Ishikawa (cell line): ENCODE measurements around the gene EFCAB13.

ENCODE experiments used
- CEBPB ChIP-seq: IDR thresholded peaks from 2 replicates; pipeline ENCODE4 v1.6.1; 2012
- EGR1 ChIP-seq: IDR thresholded peaks from 2 replicates; pipeline ENCODE4 v1.6.1; 2012
- EP300 ChIP-seq: IDR thresholded peaks from 2 replicates; pipeline ENCODE4 v1.6.1; 2012; ENCODE audit warnings: borderline replicate concordance
- FOXM1 ChIP-seq: IDR thresholded peaks from 2 replicates; pipeline ENCODE4 v1.6.1; 2012; ENCODE audit warnings: low read depth, borderline replicate concordance
- NFIC ChIP-seq: IDR thresholded peaks from 2 replicates; pipeline ENCODE4 v1.6.1; 2012
- RAD21 ChIP-seq: IDR thresholded peaks from 2 replicates; pipeline ENCODE4 v1.6.1; 2012; ENCODE audit warnings: low read depth
- TAF1 ChIP-seq: IDR thresholded peaks from 2 replicates; pipeline ENCODE4 v1.6.1; 2012; ENCODE audit warnings: low read depth, mild to moderate bottlenecking
- TCF12 ChIP-seq: IDR thresholded peaks from 2 replicates; pipeline ENCODE4 v1.6.1; 2012; ENCODE audit warnings: low read depth
- TEAD4 ChIP-seq: IDR thresholded peaks from 2 replicates; pipeline ENCODE4 v1.6.1; 2012
- YY1 ChIP-seq: IDR thresholded peaks from 2 replicates; pipeline ENCODE4 v1.6.1; 2012; ENCODE audit warnings: low read depth
- TF ChIP-seq, protein P1 (sequence below): IDR thresholded peaks from 2 replicates; pipeline ENCODE4 v1.6.1; 2012
- TF ChIP-seq, protein P2 (sequence below): IDR thresholded peaks from 2 replicates; pipeline ENCODE4 v1.6.1; 2012
- TF ChIP-seq, protein P3 (sequence below): IDR thresholded peaks from 2 replicates; pipeline ENCODE4 v1.6.1; 2012; ENCODE audit warnings: low read depth, mild to moderate bottlenecking

DNA sequence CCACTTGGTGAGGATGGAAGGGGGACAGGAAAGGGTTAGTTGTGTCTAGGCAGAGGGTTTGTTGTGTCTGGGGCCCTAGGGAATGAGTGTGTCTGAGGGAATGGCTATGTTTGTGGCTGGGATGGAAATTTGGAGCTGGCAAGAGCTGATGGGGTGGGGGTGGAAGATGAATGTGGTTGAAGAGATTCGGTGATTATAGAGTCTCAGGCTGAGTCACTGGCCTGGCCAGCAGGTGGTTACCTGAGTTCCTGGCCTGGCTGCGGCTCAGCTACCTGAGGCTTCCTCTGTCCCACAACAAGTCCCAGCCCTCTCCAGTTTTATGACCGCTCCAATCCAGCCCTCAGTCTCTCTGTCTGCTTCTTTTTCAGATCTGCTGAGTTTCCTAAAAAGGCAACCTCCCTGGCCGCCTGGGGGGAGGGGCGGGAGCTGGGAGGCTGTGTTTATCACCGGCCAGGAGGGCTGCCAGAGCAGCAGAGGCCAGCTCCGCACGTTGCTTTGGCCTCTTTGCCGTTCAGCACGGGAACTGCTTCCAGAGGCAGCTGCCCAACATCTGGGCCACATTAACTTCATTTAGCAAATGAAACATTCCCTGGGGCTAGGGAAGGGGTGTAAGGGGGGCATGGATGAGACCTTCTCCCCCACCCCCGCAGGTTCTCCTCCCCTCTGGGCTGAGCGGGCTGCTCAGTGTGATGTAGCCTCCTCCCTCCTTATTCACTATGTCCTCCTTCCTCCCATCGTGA is 48.3 kb upstream of the EFCAB13 start:
- 0 out of 2 replicates have a peak, but pooled peaks have one; percentile 33 for TF ChIP-seq YY1
- TF ChIP-seq, protein P1, sequence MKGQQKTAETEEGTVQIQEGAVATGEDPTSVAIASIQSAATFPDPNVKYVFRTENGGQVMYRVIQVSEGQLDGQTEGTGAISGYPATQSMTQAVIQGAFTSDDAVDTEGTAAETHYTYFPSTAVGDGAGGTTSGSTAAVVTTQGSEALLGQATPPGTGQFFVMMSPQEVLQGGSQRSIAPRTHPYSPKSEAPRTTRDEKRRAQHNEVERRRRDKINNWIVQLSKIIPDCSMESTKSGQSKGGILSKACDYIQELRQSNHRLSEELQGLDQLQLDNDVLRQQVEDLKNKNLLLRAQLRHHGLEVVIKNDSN: peak; percentile 17; the same call in 1 of the 2 replicates
- TF ChIP-seq RAD21: peak; percentile 37; the same call in 1 of the 2 replicates
- TF ChIP-seq TCF12: peak; percentile 96
- TF ChIP-seq TEAD4: peak; percentile 88
- 0 out of 2 replicates have a peak, but pooled peaks have one; percentile 39 for TF ChIP-seq TAF1
- TF ChIP-seq, protein P2, sequence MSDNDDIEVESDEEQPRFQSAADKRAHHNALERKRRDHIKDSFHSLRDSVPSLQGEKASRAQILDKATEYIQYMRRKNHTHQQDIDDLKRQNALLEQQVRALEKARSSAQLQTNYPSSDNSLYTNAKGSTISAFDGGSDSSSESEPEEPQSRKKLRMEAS: peak; percentile 68
- TF ChIP-seq EP300: peak; percentile 97
- no peak for TF ChIP-seq CEBPB
- TF ChIP-seq, protein P3, sequence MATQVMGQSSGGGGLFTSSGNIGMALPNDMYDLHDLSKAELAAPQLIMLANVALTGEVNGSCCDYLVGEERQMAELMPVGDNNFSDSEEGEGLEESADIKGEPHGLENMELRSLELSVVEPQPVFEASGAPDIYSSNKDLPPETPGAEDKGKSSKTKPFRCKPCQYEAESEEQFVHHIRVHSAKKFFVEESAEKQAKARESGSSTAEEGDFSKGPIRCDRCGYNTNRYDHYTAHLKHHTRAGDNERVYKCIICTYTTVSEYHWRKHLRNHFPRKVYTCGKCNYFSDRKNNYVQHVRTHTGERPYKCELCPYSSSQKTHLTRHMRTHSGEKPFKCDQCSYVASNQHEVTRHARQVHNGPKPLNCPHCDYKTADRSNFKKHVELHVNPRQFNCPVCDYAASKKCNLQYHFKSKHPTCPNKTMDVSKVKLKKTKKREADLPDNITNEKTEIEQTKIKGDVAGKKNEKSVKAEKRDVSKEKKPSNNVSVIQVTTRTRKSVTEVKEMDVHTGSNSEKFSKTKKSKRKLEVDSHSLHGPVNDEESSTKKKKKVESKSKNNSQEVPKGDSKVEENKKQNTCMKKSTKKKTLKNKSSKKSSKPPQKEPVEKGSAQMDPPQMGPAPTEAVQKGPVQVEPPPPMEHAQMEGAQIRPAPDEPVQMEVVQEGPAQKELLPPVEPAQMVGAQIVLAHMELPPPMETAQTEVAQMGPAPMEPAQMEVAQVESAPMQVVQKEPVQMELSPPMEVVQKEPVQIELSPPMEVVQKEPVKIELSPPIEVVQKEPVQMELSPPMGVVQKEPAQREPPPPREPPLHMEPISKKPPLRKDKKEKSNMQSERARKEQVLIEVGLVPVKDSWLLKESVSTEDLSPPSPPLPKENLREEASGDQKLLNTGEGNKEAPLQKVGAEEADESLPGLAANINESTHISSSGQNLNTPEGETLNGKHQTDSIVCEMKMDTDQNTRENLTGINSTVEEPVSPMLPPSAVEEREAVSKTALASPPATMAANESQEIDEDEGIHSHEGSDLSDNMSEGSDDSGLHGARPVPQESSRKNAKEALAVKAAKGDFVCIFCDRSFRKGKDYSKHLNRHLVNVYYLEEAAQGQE: no peak
- peak; percentile 42; the same call in 1 of the 2 replicates for TF ChIP-seq EGR1
- TF ChIP-seq NFIC: peak; percentile 87
- peak; percentile 92 for TF ChIP-seq FOXM1
